ENCODE results near the gene IPCEF1. TPM values are rescaled to one million over a fixed set of nuclear protein-coding genes. Genes with fewer than 3 reads are reported as not detected.

IPCEF1 gene
- total and polyA plus RNA-seq, 2 of the 4 experiments (the other 2 are of a cell fraction), result under 0.01 to 0.03 TPM

DNA sequence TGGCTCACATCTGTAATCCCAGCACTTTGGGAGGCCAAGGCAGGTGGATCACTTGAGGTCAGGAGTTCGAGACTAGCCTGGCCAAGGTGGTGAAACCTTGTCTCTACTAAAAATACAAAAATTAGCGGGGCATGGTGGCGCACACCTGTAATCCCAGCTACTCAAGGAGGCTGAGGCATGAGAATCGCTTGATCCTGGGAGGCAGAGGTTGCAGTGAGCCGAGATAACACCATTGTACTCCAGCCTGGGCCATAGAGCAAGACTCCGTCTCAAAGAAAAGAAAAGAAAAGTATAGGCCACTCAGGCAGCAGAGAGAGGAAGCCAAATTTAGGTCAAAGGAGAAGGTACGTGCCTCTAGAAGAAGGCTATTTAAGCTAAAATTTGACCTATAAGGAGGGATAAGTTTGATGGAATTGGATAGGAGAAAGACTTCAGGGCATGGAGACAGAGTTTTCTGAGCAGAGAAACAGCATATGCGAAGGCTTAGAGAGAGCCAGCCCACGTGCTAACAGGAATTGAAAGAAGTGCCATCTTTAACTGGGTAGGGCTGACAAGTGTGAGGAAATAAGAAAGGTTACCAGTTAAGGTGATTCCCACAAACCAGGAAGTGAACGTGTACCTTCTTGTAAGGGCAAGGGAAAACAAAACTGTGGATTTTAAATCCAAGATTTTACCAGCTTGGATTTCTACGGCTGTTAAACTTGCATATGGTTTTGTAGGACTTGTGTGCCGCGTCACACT is 113.8 kb downstream of the IPCEF1 start:
- POLR2A ChIA-PET (ENCODE audit: unreplicated experiment), result no interaction called here
- 100% methylated on average over 3 of the region's 13 CpGs; no CpG with 5 or more reads in 1 of the 2 experiments for WGBS, 2 experiments (ENCODE audit: extremely low coverage in 2 of 2, insufficient read length in 1 of 2)
- no TSS peak for BruUV-seq (replicated peaks)

More for the DNA sequence above, 113.8 kb downstream of the IPCEF1 start:
- H3K4ac ChIP-seq (ENCODE audit: low read depth, low read length), result no peak overlapping the region
- in situ Hi-C loops (cut with MboI; ENCODE audit: low sequenced_read_pairs), result no loop called here
- H3K14ac ChIP-seq (replicated peaks; ENCODE audit: low read depth, low read length), result no peak overlapping the region
- no peak overlapping the region for H2BK20ac ChIP-seq (ENCODE audit: low read depth, low read length)
- no peak for TF ChIP-seq MXI1 (IDR thresholded peaks at IDR 0.05; ENCODE audit: borderline replicate concordance, low read depth, low read length)
- TF ChIP-seq SMC3 (IDR thresholded peaks at IDR 0.05; ENCODE audit: low read depth, low read length), result no peak
- TF ChIP-seq, protein P1, sequence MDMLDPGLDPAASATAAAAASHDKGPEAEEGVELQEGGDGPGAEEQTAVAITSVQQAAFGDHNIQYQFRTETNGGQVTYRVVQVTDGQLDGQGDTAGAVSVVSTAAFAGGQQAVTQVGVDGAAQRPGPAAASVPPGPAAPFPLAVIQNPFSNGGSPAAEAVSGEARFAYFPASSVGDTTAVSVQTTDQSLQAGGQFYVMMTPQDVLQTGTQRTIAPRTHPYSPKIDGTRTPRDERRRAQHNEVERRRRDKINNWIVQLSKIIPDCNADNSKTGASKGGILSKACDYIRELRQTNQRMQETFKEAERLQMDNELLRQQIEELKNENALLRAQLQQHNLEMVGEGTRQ (IDR thresholded peaks at IDR 0.05; ENCODE audit: low read depth, low read length), result no peak
- TF ChIP-seq MAZ (IDR thresholded peaks at IDR 0.05; ENCODE audit: borderline replicate concordance, low read depth, low read length), result no peak
- TF ChIP-seq POLR2A (IDR thresholded peaks at IDR 0.05; ENCODE audit: low read depth, low read length), result no peak
- TF ChIP-seq, protein P2, sequence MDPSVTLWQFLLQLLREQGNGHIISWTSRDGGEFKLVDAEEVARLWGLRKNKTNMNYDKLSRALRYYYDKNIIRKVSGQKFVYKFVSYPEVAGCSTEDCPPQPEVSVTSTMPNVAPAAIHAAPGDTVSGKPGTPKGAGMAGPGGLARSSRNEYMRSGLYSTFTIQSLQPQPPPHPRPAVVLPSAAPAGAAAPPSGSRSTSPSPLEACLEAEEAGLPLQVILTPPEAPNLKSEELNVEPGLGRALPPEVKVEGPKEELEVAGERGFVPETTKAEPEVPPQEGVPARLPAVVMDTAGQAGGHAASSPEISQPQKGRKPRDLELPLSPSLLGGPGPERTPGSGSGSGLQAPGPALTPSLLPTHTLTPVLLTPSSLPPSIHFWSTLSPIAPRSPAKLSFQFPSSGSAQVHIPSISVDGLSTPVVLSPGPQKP (IDR thresholded peaks at IDR 0.05; ENCODE audit: borderline replicate concordance, low read depth, low read length), result no peak
- no peak overlapping the region for H3K4me2 ChIP-seq (ENCODE audit: low read depth, low read length)
- H4K8ac ChIP-seq (ENCODE audit: low read depth in 2 of 2, low read length in 2 of 2), result no peak overlapping the region
- H2AK5ac ChIP-seq (ENCODE audit: low read depth, low read length), result no peak overlapping the region
- H4K20me1 ChIP-seq (ENCODE audit: insufficient read depth, low read length), result no peaks in the 10 kb centered on the region
- no peak overlapping the region for H2BK120ac ChIP-seq (ENCODE audit: low read depth, low read length)
- no peak overlapping the region for H4K91ac ChIP-seq (ENCODE audit: insufficient read depth, low read depth, low read length)
- H2AK9ac ChIP-seq (replicated peaks; ENCODE audit: low read depth, low read length, poor library complexity), result no peak overlapping the region
- no peak overlapping the region for H3K23ac ChIP-seq (ENCODE audit: low read depth, low read length)
- ATAC-seq (ENCODE audit: low read depth) (no peak), DNase-seq (no peak)
- H4K5ac ChIP-seq (ENCODE audit: low read depth, low read length), result no peak overlapping the region
- dilution Hi-C loops (cut with HindIII; ENCODE audit: low sequenced_read_pairs, unreplicated experiment), result no loop called here
- no peak overlapping the region for H2AFZ ChIP-seq (replicated peaks; ENCODE audit: low read length, poor library complexity)
- no peak overlapping the region for H2BK15ac ChIP-seq (ENCODE audit: low read depth, low read length)
- no peaks in the 10 kb centered on the region for H3K36me3 ChIP-seq (ENCODE audit: control insufficient read depth, insufficient read depth, low read length)
- H3K4me1 ChIP-seq (ENCODE audit: control insufficient read depth, insufficient read depth, low read length), result peaks cover 2% of the 10 kb centered on the region; the same call in 1 of the 2 replicates
- intact Hi-C loops (cut with micrococcal nuclease), result no loop called here
- H3K4me3 ChIP-seq (ENCODE audit: insufficient read depth, low read depth, low read length), result no peak overlapping the region
- H3K79me1 ChIP-seq (ENCODE audit: low read depth in 1 of 2, low read length in 2 of 2), result no peaks in the 10 kb centered on the region
- no peaks in the 10 kb centered on the region for H3K9me3 ChIP-seq (ENCODE audit: control insufficient read depth, insufficient read depth, low read length)
- H3K9ac ChIP-seq (ENCODE audit: low read depth, low read length), result no peak overlapping the region
- H3K9me1 ChIP-seq (ENCODE audit: insufficient read depth, low read length), result no peaks in the 10 kb centered on the region
- H3K27ac ChIP-seq (ENCODE audit: insufficient read depth, low read length), result no peak overlapping the region
- no peaks in the 10 kb centered on the region; the same call in 1 of the 2 replicates for H3K27me3 ChIP-seq (ENCODE audit: control insufficient read depth, insufficient read depth, low read length)
- no peak overlapping the region for H3K18ac ChIP-seq (ENCODE audit: low read depth, low read length)
- no peak overlapping the region for H3K56ac ChIP-seq (ENCODE audit: extremely low read depth, insufficient read depth, low read length)
- CTCF ChIA-PET, result no interaction called here
- no peak overlapping the region for H2BK5ac ChIP-seq (ENCODE audit: low read depth, low read length, poor library complexity, severe bottlenecking)
